Measurements from ENCODE around the gene CHRM5. TPM values are rescaled to one million over a fixed set of nuclear protein-coding genes. Genes with fewer than 3 reads are reported as not detected.

CHRM5 gene
- total RNA-seq = not detected

- ATAC-seq (no peak), DNase-seq (ENCODE audit: low spot score) (no peak)
Observed at GRCh38 chr15:33968224-33968623, at the start of gene CHRM5. Gene CHRM5, plus strand, starts transcription at chr15:33968497. Its CDS starts 94,221 bp downstream, at chr15:34062718.

GRCh38 chr15:33923446-33923845 lies 44.9 kb upstream of the CHRM5 start:
- ATAC-seq (no peak), DNase-seq (ENCODE audit: low spot score) (no peak)

- ATAC-seq = peak; percentile 95
- peak; percentile 48 for DNase-seq (ENCODE audit: low spot score)
Observed at GRCh38 chr15:33926260-33926659, 42.0 kb upstream of the CHRM5 start.

GRCh38 chr15:33932734-33933133 lies 35.6 kb upstream of the CHRM5 start:
- DNase-seq (ENCODE audit: low spot score) (no peak), ATAC-seq (no peak)

GRCh38 chr15:33934396-33934795 lies 33.9 kb upstream of the CHRM5 start:
- ATAC-seq (no peak), DNase-seq (ENCODE audit: low spot score) (no peak)

GRCh38 chr15:33934921-33935320 lies 33.4 kb upstream of the CHRM5 start:
- ATAC-seq = no peak

GRCh38 chr15:33941279-33942063 lies 26.8 kb upstream of the CHRM5 start:
- ATAC-seq (peak; percentile 52), DNase-seq (ENCODE audit: low spot score) (no peak)

More at GRCh38 chr15:33934921-33935320, 33.4 kb upstream of the CHRM5 start:
- no peak for DNase-seq (ENCODE audit: low spot score)

GRCh38 chr15:33946152-33946551 lies 22.1 kb upstream of the CHRM5 start:
- DNase-seq (ENCODE audit: low spot score) (no peak), ATAC-seq (no peak)

- ATAC-seq = no peak
- no peak for DNase-seq (ENCODE audit: low spot score)
Observed at GRCh38 chr15:33955945-33956344, 12.4 kb upstream of the CHRM5 start.

- no peak for ATAC-seq
- DNase-seq (ENCODE audit: low spot score) = no peak
Observed at GRCh38 chr15:33956397-33956796, 11.9 kb upstream of the CHRM5 start.

GRCh38 chr15:33959844-33960548 lies 8.3 kb upstream of the CHRM5 start:
- ATAC-seq = no peak
- no peak for DNase-seq (ENCODE audit: low spot score)

GRCh38 chr15:33960549-33960935 lies 7.8 kb upstream of the CHRM5 start:
- DNase-seq (ENCODE audit: low spot score) = no peak

GRCh38 chr15:33963831-33964664 lies 4.2 kb upstream of the CHRM5 start:
- no peak for DNase-seq (ENCODE audit: low spot score)
- peak; percentile 81 for ATAC-seq

More at GRCh38 chr15:33960549-33960935, 7.8 kb upstream of the CHRM5 start:
- ATAC-seq = no peak

GRCh38 chr15:33964665-33965040 lies 3.6 kb upstream of the CHRM5 start:
- DNase-seq (ENCODE audit: low spot score) = no peak
- no peak for ATAC-seq

GRCh38 chr15:33968821-33969220 lies 524 bp downstream of the CHRM5 start:
- no peak for DNase-seq (ENCODE audit: low spot score)
- ATAC-seq = no peak

GRCh38 chr15:33971811-33972210 lies 3.5 kb downstream of the CHRM5 start:
- DNase-seq (ENCODE audit: low spot score) (no peak), ATAC-seq (no peak)

GRCh38 chr15:33975022-33975565 lies 6.8 kb downstream of the CHRM5 start:
- DNase-seq (ENCODE audit: low spot score) (no peak), ATAC-seq (no peak)

GRCh38 chr15:33980159-33980558 lies 11.9 kb downstream of the CHRM5 start:
- DNase-seq (ENCODE audit: low spot score) (no peak), ATAC-seq (no peak)

GRCh38 chr15:33982516-33982915 lies 14.2 kb downstream of the CHRM5 start:
- ATAC-seq (no peak), DNase-seq (ENCODE audit: low spot score) (no peak)

- DNase-seq (ENCODE audit: low spot score) (no peak), ATAC-seq (no peak)
Observed at GRCh38 chr15:33985287-33985686, 17.0 kb downstream of the CHRM5 start.

- DNase-seq (ENCODE audit: low spot score) (no peak), ATAC-seq (no peak)
Observed at GRCh38 chr15:33985751-33986150, 17.5 kb downstream of the CHRM5 start.

Measured in left lobe of liver (tissue), 2 donors.